Calu3 (cell line): ENCODE data around the gene MAP7. TPM values are rescaled to one million over a fixed set of nuclear protein-coding genes. Genes with fewer than 3 reads are reported as not detected.

Experiments
- BruUV-seq: library from RNA; stranded (reverse); fragments of 400-500 nt; replicated peaks from 2 replicates; lab custom pipeline; 2021; lab: Mats Ljungman, UMichigan
- CTCF ChIA-PET: fragments of 300-600 bp; sonication (Branson Sonifier 250); formaldehyde crosslinking; loops from one replicate; lab custom pipeline; 2022; ENCODE audit warnings: antibody characterized with exemption; lab: Charles Lee
- DNase-seq: peaks from one replicate; pipeline ENCODE4 v3.0.0; 2022
- H3K27ac Mint-ChIP-seq: one replicate; pipeline ENCODE4 v1.8.0; 2022; ENCODE audit warnings: mixed read lengths; ENCODE audit not compliant: unreplicated experiment
- H3K27me3 Mint-ChIP-seq: one replicate; pipeline ENCODE4 v1.8.0; 2022; ENCODE audit warnings: mixed read lengths; ENCODE audit not compliant: unreplicated experiment
- H3K36me3 Mint-ChIP-seq: one replicate; pipeline ENCODE4 v1.8.0; 2022; ENCODE audit warnings: mild to moderate bottlenecking, moderate library complexity, mixed read lengths; ENCODE audit not compliant: insufficient read depth, unreplicated experiment
- H3K4me1 Mint-ChIP-seq: one replicate; pipeline ENCODE4 v1.8.0; 2022; ENCODE audit warnings: mild to moderate bottlenecking, low read depth, mixed read lengths; ENCODE audit not compliant: unreplicated experiment
- H3K4me3 Mint-ChIP-seq: one replicate; pipeline ENCODE4 v1.8.0; 2022; ENCODE audit warnings: mild to moderate bottlenecking, low read depth, moderate library complexity, mixed read lengths; ENCODE audit not compliant: unreplicated experiment
- H3K9me3 Mint-ChIP-seq: one replicate; pipeline ENCODE4 v1.8.0; 2022; ENCODE audit warnings: low read depth, mixed read lengths; ENCODE audit not compliant: unreplicated experiment
- intact Hi-C: fragments of 100-400 bp; cut with micrococcal nuclease; formaldehyde crosslinking; loops from one replicate; pipeline ENCODE4 v1.10.0; 2022; ENCODE audit not compliant: unreplicated experiment
- total RNA-seq: library from RNA; stranded (reverse); gene quantifications from 2 replicates; pipeline ENCODE4 v1.2.3, GENCODE V29; 2022
- TF ChIP-seq, protein P1 (sequence below): fragments of 200-600 bp; IDR thresholded peaks from one replicate; pipeline ENCODE4 v1.8.0; 2022; ENCODE audit warnings: antibody characterized with exemption; ENCODE audit not compliant: unreplicated experiment

MAP7 gene
- total RNA-seq, 1 experiment from 2014 or later, result 30.1 TPM

DNA sequence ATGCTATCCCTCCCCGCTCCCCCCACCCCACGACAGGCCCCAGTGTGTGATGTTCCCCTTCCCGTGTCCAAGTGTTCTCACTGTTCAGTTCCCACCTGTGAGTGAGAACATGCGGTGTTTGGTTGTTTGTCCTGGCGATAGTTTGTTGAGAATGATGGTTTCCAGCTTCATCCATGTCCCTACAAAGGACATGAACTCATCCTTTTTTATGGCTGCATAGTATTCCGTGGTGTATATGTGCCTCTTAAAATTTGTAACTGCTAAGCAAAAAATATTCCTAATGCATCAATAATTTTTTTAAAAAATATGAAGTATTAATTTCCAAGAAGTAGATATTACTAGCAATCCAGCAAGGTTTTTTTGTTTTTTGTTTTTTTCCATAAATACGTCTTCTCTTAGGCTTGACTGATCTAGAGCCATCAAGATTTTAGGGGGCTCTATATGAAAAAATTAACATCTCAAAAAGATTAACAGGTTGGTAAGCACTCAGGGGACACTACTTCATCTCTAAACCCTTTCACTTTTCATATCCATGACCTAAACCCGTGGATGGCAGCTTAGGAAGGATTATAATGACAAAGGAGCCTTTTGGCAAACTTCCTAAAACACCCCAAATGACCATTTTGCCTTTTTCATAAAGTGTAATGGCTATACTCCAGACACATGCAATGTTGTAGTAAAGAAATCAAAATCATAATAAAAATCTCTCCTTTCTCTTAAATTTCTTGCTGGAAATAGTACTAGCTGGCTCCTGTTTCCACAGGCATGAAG is 14.2 kb downstream of the MAP7 start:
- TF ChIP-seq, protein P1, sequence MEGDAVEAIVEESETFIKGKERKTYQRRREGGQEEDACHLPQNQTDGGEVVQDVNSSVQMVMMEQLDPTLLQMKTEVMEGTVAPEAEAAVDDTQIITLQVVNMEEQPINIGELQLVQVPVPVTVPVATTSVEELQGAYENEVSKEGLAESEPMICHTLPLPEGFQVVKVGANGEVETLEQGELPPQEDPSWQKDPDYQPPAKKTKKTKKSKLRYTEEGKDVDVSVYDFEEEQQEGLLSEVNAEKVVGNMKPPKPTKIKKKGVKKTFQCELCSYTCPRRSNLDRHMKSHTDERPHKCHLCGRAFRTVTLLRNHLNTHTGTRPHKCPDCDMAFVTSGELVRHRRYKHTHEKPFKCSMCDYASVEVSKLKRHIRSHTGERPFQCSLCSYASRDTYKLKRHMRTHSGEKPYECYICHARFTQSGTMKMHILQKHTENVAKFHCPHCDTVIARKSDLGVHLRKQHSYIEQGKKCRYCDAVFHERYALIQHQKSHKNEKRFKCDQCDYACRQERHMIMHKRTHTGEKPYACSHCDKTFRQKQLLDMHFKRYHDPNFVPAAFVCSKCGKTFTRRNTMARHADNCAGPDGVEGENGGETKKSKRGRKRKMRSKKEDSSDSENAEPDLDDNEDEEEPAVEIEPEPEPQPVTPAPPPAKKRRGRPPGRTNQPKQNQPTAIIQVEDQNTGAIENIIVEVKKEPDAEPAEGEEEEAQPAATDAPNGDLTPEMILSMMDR, result no peak
- Mint-ChIP-seq H3K27ac (no peak overlapping the region), H3K27me3 (no peaks in the 10 kb centered on the region), H3K36me3 (no peaks in the 10 kb centered on the region), H3K4me3 (no peak overlapping the region), H3K9me3 (no peaks in the 10 kb centered on the region), H3K4me1 (peaks cover 12% of the 10 kb centered on the region)
- no TSS peak for BruUV-seq
- no peak for DNase-seq
- CTCF ChIA-PET, result interaction anchor here (0.6 kb wide), 1 partner anchor 415 kb away, joined by 4 read pairs; no protein-coding TSS in a partner anchor
- intact Hi-C loops, result no loop called here

DNA sequence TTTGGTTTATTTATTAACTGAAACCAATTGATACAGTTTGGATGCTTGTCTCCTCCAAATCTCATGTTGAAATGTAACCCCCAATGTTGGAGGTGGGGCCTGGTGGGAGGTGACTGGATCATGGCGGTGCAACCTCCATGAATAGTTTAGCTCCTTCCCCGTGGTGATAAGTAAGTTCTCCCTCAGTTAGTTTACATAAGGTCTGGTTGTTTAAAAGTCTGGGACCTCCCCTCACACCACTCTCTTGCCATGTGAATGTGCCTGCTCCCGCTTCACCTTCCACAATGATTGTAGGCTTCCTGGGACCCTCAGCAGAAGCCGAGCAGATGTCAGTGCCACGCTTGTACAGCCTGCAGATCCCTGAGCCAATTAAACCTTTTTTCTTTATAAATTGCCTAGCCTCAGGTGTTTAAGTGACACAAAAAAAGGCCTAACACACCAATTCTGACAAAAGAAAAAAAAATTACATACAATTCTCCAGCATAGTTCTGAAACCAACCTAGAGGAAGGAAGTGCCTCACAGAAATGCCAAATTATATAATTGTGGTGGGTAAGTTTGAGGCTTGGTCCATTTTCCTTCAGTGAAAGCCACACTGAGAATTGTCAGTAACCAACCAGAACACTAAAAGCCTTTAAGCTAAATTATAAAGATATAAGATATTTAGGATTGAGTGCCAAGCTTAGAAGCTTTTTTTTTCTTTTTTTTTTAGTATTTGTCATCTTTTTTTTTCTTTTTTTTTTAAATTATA is 15.0 kb downstream of the MAP7 start:
- H3K36me3 Mint-ChIP-seq, result no peaks in the 10 kb centered on the region
- intact Hi-C loops, result no loop called here
- H3K27me3 Mint-ChIP-seq, result no peaks in the 10 kb centered on the region
- TF ChIP-seq, protein P1, result no peak
- no TSS peak for BruUV-seq
- CTCF ChIA-PET, result no interaction called here
- no peaks in the 10 kb centered on the region for H3K9me3 Mint-ChIP-seq
- DNase-seq, result no peak
- no peak overlapping the region for H3K4me3 Mint-ChIP-seq
- peaks cover 7% of the 10 kb centered on the region for H3K4me1 Mint-ChIP-seq
- H3K27ac Mint-ChIP-seq, result no peak overlapping the region

DNA sequence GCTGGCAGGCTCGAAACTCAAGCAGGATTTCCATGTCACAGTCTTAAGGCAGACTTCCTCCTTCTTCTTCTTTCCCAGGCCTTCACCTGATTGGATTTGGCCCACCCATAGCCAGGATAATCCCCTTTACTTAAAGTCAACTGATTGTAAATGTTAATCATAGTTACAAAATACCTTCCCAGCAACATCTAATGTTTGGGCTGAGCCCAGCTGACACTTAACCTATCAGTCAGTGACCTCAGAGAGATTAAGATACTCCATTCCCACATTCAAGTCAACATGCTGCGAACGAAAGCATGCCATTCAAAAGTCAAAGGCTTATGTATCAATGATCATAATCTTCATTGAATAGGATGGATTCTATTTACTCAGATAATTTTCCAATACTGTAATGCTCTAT is 16.0 kb downstream of the MAP7 start:
- Mint-ChIP-seq H3K4me3 (no peak overlapping the region), H3K9me3 (no peaks in the 10 kb centered on the region), H3K4me1 (no peaks in the 10 kb centered on the region), H3K27ac (no peak overlapping the region), H3K36me3 (no peaks in the 10 kb centered on the region), H3K27me3 (no peaks in the 10 kb centered on the region)
- intact Hi-C loops, result no loop called here
- TF ChIP-seq, protein P1, result no peak
- DNase-seq, result no peak
- CTCF ChIA-PET, result no interaction called here
- BruUV-seq, result no TSS peak

DNA sequence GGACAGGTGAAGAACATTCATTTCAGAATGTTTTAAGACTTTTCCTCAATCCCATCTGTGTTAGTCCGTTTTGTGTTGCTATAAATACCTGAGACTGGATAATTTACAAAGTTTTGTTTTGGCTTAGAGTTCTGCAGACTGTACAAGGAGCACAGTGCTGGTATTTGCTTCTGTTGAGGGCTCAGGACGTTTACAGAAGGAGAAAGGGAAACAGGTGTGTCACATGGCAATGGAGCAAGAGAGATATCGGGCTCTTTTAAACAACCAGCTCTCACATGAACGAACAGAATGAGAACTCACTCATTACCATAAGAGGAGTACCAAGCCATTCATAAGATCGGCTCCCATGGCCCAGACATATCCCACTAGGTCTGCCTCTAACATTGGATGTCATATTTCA is 16.7 kb downstream of the MAP7 start:
- TF ChIP-seq, protein P1, result no peak
- CTCF ChIA-PET, result no interaction called here
- H3K9me3 Mint-ChIP-seq, result no peaks in the 10 kb centered on the region
- H3K4me3 Mint-ChIP-seq, result no peak overlapping the region
- H3K36me3 Mint-ChIP-seq, result no peaks in the 10 kb centered on the region
- no peak overlapping the region for H3K27ac Mint-ChIP-seq
- H3K27me3 Mint-ChIP-seq, result no peaks in the 10 kb centered on the region
- no peaks in the 10 kb centered on the region for H3K4me1 Mint-ChIP-seq
- no TSS peak for BruUV-seq
- intact Hi-C loops, result no loop called here
- DNase-seq, result no peak
